ENCODE measurements around the gene CYTH4.

GRCh38 chr22:37324340-37325038 is 42.2 kb downstream of the CYTH4 start:
- TF ChIP-seq POLR2AphosphoS5 (IDR thresholded peaks at IDR 0.05; ENCODE audit: low read depth, low read length) = no peak
- TF ChIP-seq POLR2A (IDR thresholded peaks at IDR 0.05; ENCODE audit: borderline replicate concordance, extremely low read depth, insufficient read depth, insufficient read length) = no peak
- TF ChIP-seq ZNF274 (IDR thresholded peaks at IDR 0.05; ENCODE audit: low read depth, low read length) = no peak
- TF ChIP-seq FOSL1 (IDR thresholded peaks at IDR 0.05; ENCODE audit: low read depth) = no peak
- TF ChIP-seq, protein P1, sequence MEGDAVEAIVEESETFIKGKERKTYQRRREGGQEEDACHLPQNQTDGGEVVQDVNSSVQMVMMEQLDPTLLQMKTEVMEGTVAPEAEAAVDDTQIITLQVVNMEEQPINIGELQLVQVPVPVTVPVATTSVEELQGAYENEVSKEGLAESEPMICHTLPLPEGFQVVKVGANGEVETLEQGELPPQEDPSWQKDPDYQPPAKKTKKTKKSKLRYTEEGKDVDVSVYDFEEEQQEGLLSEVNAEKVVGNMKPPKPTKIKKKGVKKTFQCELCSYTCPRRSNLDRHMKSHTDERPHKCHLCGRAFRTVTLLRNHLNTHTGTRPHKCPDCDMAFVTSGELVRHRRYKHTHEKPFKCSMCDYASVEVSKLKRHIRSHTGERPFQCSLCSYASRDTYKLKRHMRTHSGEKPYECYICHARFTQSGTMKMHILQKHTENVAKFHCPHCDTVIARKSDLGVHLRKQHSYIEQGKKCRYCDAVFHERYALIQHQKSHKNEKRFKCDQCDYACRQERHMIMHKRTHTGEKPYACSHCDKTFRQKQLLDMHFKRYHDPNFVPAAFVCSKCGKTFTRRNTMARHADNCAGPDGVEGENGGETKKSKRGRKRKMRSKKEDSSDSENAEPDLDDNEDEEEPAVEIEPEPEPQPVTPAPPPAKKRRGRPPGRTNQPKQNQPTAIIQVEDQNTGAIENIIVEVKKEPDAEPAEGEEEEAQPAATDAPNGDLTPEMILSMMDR (IDR thresholded peaks at IDR 0.05 in 2 of 3, conservative IDR thresholded peaks at IDR 0.05 in 1 of 3; ENCODE audit: borderline replicate concordance in 1 of 3, insufficient read depth in 1 of 3, low read depth in 2 of 3, low read length in 2 of 3) = no peak

All from HCT116 (cell line).